GM12878 (cell line): ENCODE data around the gene TFAP2E.

ENCODE experiments used
- CHD4 ChIP-seq: fragments of 200-600 bp; sonication (generic); IDR thresholded peaks from 2 replicates; pipeline ENCODE4 v1.6.1; 2016; ENCODE audit warnings: mild to moderate bottlenecking
- CTCF ChIP-seq, 3 experiments: IDR thresholded peaks in 2 of 3; conservative IDR thresholded peaks in 1 of 3; 2 replicates each; pipeline ENCODE4 v1.5.1; 2011; ENCODE audit warnings: low read depth in 3 of 3, low read length in 3 of 3, mild to moderate bottlenecking in 3 of 3, control low read depth in 2 of 3, moderate library complexity in 2 of 3, inconsistent platforms in 1 of 3, mixed read lengths in 1 of 3; ENCODE audit not compliant: control insufficient read depth in 2 of 3, insufficient read depth in 1 of 3; ENCODE audit errors: extremely low read depth in 1 of 3
- PML ChIP-seq: IDR thresholded peaks from 2 replicates; pipeline ENCODE4 v1.6.1; 2012; ENCODE audit warnings: low read length, inconsistent platforms
- POLR2A ChIP-seq: IDR thresholded peaks from 2 replicates; pipeline ENCODE4 v1.6.1; 2011; ENCODE audit warnings: low read depth, mild to moderate bottlenecking, low read length
- REST ChIP-seq: IDR thresholded peaks from 2 replicates; pipeline ENCODE4 v1.6.1; 2012; ENCODE audit warnings: mild to moderate bottlenecking, low read depth, low read length
- SIN3A ChIP-seq: IDR thresholded peaks from 2 replicates; pipeline ENCODE4 v1.6.1; 2012; ENCODE audit warnings: low read depth, low read length, improper control_type of control experiment
- SMC3 ChIP-seq: IDR thresholded peaks from 2 replicates; pipeline ENCODE4 v1.6.1; 2011; ENCODE audit warnings: low read length, improper control_type of control experiment, borderline replicate concordance
- TAF1 ChIP-seq: IDR thresholded peaks from 2 replicates; pipeline ENCODE4 v1.6.1; 2011; ENCODE audit warnings: mild to moderate bottlenecking, low read depth, low read length, borderline replicate concordance
- ZNF217 ChIP-seq: fragments of 450-650 bp; IDR thresholded peaks from 2 replicates; pipeline ENCODE4 v1.6.1; 2017; ENCODE audit warnings: antibody characterized with exemption, mild to moderate bottlenecking

- TF ChIP-seq CTCF (IDR thresholded peaks at IDR 0.05 in 2 of 3, conservative IDR thresholded peaks at IDR 0.05 in 1 of 3; ENCODE audit: control insufficient read depth in 2 of 3, extremely low read depth in 1 of 3, insufficient read depth in 1 of 3, low read depth in 3 of 3, low read length in 3 of 3) = no peak
- no peak for TF ChIP-seq SMC3
- no peak for TF ChIP-seq CHD4
- no peak for TF ChIP-seq SIN3A
- no peak for TF ChIP-seq POLR2A
- no peak for TF ChIP-seq REST
- TF ChIP-seq ZNF217 = no peak
- TF ChIP-seq PML = no peak
- no peak for TF ChIP-seq TAF1
Measured at GRCh38 chr1:35622510-35623178, 49.5 kb downstream of the TFAP2E start.
